ENCODE measurements around the gene EEFSEC.

DNA sequence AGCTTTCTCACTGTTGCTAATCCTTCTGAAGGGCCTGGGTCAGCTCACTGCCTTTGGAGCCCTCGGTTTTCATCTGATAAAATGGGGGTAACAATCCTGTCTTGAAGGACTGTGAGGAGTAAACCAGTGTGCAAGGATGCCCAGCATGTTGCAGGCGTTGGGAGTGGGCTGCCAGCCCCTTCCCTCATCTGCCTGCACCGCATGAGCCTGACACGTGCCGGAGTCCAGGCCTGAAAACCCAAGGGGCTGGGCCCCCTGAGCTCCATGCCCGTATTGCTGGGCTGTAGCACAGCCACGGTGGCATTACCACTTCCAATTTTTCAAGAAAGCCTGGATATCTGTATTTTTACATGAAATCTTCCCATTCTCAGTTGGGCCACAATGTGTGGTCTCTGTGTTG is 215.3 kb downstream of the EEFSEC start:
- TF ChIP-seq EP300 (IDR thresholded peaks at IDR 0.05) (no peak), POLR2A (IDR thresholded peaks at IDR 0.05; ENCODE audit: low read depth) (no peak), POLR2AphosphoS5 (IDR thresholded peaks at IDR 0.05) (no peak)
